Measurements from ENCODE around the gene PTGDR2. TPM values are rescaled to one million over a fixed set of nuclear protein-coding genes. Genes with fewer than 3 reads are reported as not detected.

The PTGDR2 gene
- total RNA-seq, 1 donor from 2014 or later: not detected

- Histone ChIP-seq H3K27me3 (no peaks in the 10 kb centered on the region), H3K36me3 (peaks cover 27 to 33% of the 10 kb centered on the region in 2 donors), H3K4me3 (no peak overlapping the region), H3K9me3 (no peaks in the 10 kb centered on the region), H3K27ac (no peak overlapping the region), H3K4me1 (no peaks in the 10 kb centered on the region)
- no peak for DNase-seq (ENCODE audit: low spot score in 2 of 2)
- intact Hi-C loops (cut with DNase I): no loop called here
- no peak for TF ChIP-seq CTCF (IDR thresholded peaks at IDR 0.05)
These were observed 2.5 kb downstream of the PTGDR2 start for GRCh38 chr11:60852982-60853950.

GRCh38 chr11:60852117-60852981, 3.4 kb downstream of the PTGDR2 start:
- DNase-seq (ENCODE audit: low spot score in 2 of 2): no peak
- Histone ChIP-seq H3K36me3 (peaks cover 27 to 40% of the 10 kb centered on the region in 2 donors), H3K4me1 (no peaks in the 10 kb centered on the region), H3K4me3 (no peak overlapping the region), H3K27ac (no peak overlapping the region), H3K9me3 (no peaks in the 10 kb centered on the region), H3K27me3 (no peaks in the 10 kb centered on the region)
- intact Hi-C loops (cut with DNase I): no loop called here
- no peak for TF ChIP-seq CTCF (IDR thresholded peaks at IDR 0.05)

GRCh38 chr11:60851327-60852104, 4.2 kb downstream of the PTGDR2 start:
- H3K27me3 ChIP-seq: no peaks in the 10 kb centered on the region
- intact Hi-C loops (cut with DNase I): no loop called here
- TF ChIP-seq CTCF (IDR thresholded peaks at IDR 0.05): no peak
- no peak for DNase-seq (ENCODE audit: low spot score in 2 of 2)
- no peaks in the 10 kb centered on the region for H3K4me1 ChIP-seq
- peaks cover 27 to 40% of the 10 kb centered on the region in 2 donors for H3K36me3 ChIP-seq
- no peak overlapping the region for H3K4me3 ChIP-seq
- no peak overlapping the region for H3K27ac ChIP-seq
- no peaks in the 10 kb centered on the region for H3K9me3 ChIP-seq

GRCh38 chr11:60849641-60850520, 5.9 kb downstream of the PTGDR2 start:
- no peak for DNase-seq (ENCODE audit: low spot score in 2 of 2)
- intact Hi-C loops (cut with DNase I): no loop called here
- no peak for TF ChIP-seq CTCF (IDR thresholded peaks at IDR 0.05)

More at GRCh38 chr11:60849641-60850520, 5.9 kb downstream of the PTGDR2 start:
- no peak overlapping the region for H3K4me3 ChIP-seq
- no peak overlapping the region for H3K27ac ChIP-seq
- no peaks in the 10 kb centered on the region for H3K4me1 ChIP-seq
- H3K9me3 ChIP-seq: no peaks in the 10 kb centered on the region
- H3K27me3 ChIP-seq: no peaks in the 10 kb centered on the region
- H3K36me3 ChIP-seq: peaks cover 27 to 40% of the 10 kb centered on the region in 2 donors

Measured in ascending aorta (tissue), 2 donors.